Measurements from ENCODE around the gene NKTR. TPM values are rescaled to one million over a fixed set of nuclear protein-coding genes. Genes with fewer than 3 reads are reported as not detected.

The NKTR gene
- total and polyA plus RNA-seq, 2 experiments from 2014 or later: 81.3 to 117 TPM

- H3K27ac ChIP-seq (ENCODE audit: low read depth): peak overlapping the region; percentile 93
- H2AFZ ChIP-seq: 0 out of 2 replicates have a peak overlapping the region, but pooled peaks have one; percentile 0
- H3K4me1 ChIP-seq (ENCODE audit: insufficient read depth): peaks cover 24% of the 10 kb centered on the region
- DNase-seq (ENCODE audit: low spot score) (peak; percentile 64), ATAC-seq (no peak; the same call in 2 of the 3 replicates)
- Mint-ChIP-seq H3K4me3 (peak overlapping the region; percentile 85), H3K4me1 (peaks cover 38% of the 10 kb centered on the region), H3K27ac (peak overlapping the region; percentile 96), H3K27me3 (ENCODE audit: insufficient read depth, low read depth, poor library complexity) (peaks cover 8% of the 10 kb centered on the region), H3K9me3 (no peaks in the 10 kb centered on the region), H3K36me3 (ENCODE audit: low read depth) (peaks cover 25% of the 10 kb centered on the region)
- H4K20me1 ChIP-seq (replicated peaks; ENCODE audit: insufficient read depth): no peaks in the 10 kb centered on the region
- peaks cover 8% of the 10 kb centered on the region for H3F3A ChIP-seq (replicated peaks; ENCODE audit: low read depth)
- TF ChIP-seq REST (IDR thresholded peaks at IDR 0.05; ENCODE audit: unreplicated experiment): no peak
- TF ChIP-seq NANOG (IDR thresholded peaks at IDR 0.05; ENCODE audit: borderline replicate concordance): peak; percentile 79
- H3K4me3 ChIP-seq: peak overlapping the region; percentile 90
- 0 out of 2 replicates have a peak, but pooled peaks cover 8% of the 10 kb centered on the region for H3K9me2 ChIP-seq (ENCODE audit: insufficient read depth)
- H3K4me2 ChIP-seq: peak overlapping the region; percentile 90
- peaks cover 49% of the 10 kb centered on the region for H3K79me2 ChIP-seq (replicated peaks; ENCODE audit: insufficient read depth)
- no peaks in the 10 kb centered on the region for H3K27me3 ChIP-seq (ENCODE audit: insufficient read depth)
- no peaks in the 10 kb centered on the region for H3K36me3 ChIP-seq (ENCODE audit: insufficient read depth)
Measured at GRCh38 chr3:42582474-42583070, 17.9 kb upstream of the NKTR start.

- Histone ChIP-seq H3K27ac (ENCODE audit: low read depth) (no peak overlapping the region; the same call in 1 of the 2 replicates), H3F3A (replicated peaks; ENCODE audit: low read depth) (peaks cover 9% of the 10 kb centered on the region), H3K4me3 (no peak overlapping the region), H3K27me3 (ENCODE audit: insufficient read depth) (no peaks in the 10 kb centered on the region), H2AFZ (no peak overlapping the region), H4K20me1 (replicated peaks; ENCODE audit: insufficient read depth) (peaks cover 6% of the 10 kb centered on the region; the same call in 1 of the 2 replicates), H3K79me2 (replicated peaks; ENCODE audit: insufficient read depth) (peaks cover 32% of the 10 kb centered on the region), H3K4me1 (ENCODE audit: insufficient read depth) (peaks cover 39% of the 10 kb centered on the region), H3K36me3 (ENCODE audit: insufficient read depth) (no peaks in the 10 kb centered on the region; the same call in 1 of the 2 replicates), H3K4me2 (no peak overlapping the region), H3K9me2 (ENCODE audit: insufficient read depth) (0 out of 2 replicates have a peak, but pooled peaks cover 8% of the 10 kb centered on the region)
- Mint-ChIP-seq H3K27me3 (ENCODE audit: insufficient read depth, low read depth, poor library complexity) (peaks cover 19% of the 10 kb centered on the region), H3K4me1 (peaks cover 42% of the 10 kb centered on the region), H3K4me3 (no peak overlapping the region), H3K36me3 (ENCODE audit: low read depth) (peaks cover 38% of the 10 kb centered on the region), H3K27ac (no peak overlapping the region), H3K9me3 (no peaks in the 10 kb centered on the region; the same call in 2 of the 3 replicates)
- DNase-seq (ENCODE audit: low spot score) (no peak), ATAC-seq (no peak)
- no peak for TF ChIP-seq EZH2 (IDR thresholded peaks at IDR 0.05; ENCODE audit: low read depth, unreplicated experiment)
Measured at GRCh38 chr3:42588625-42589024, 11.9 kb upstream of the NKTR start.

Measured in GM23338 (cell line).